ENCODE results near the gene PLXNB2.

GRCh38 chr22:50260434-50260800, 47.0 kb downstream of the PLXNB2 start:
- TF ChIP-seq, protein P1, sequence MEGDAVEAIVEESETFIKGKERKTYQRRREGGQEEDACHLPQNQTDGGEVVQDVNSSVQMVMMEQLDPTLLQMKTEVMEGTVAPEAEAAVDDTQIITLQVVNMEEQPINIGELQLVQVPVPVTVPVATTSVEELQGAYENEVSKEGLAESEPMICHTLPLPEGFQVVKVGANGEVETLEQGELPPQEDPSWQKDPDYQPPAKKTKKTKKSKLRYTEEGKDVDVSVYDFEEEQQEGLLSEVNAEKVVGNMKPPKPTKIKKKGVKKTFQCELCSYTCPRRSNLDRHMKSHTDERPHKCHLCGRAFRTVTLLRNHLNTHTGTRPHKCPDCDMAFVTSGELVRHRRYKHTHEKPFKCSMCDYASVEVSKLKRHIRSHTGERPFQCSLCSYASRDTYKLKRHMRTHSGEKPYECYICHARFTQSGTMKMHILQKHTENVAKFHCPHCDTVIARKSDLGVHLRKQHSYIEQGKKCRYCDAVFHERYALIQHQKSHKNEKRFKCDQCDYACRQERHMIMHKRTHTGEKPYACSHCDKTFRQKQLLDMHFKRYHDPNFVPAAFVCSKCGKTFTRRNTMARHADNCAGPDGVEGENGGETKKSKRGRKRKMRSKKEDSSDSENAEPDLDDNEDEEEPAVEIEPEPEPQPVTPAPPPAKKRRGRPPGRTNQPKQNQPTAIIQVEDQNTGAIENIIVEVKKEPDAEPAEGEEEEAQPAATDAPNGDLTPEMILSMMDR (IDR thresholded peaks at IDR 0.05; ENCODE audit: low read length) = no peak
- TF ChIP-seq EZH2phosphoT487 (IDR thresholded peaks at IDR 0.05; ENCODE audit: low read length) = no peak
- TF ChIP-seq EZH2 (optimal IDR thresholded peaks at IDR 0.05; ENCODE audit: low read depth, low read length) = no peak
